Stimulated activated naive CD4-positive, alpha-beta T cell (primary cell): ENCODE measurements around the gene NELFCD.
"Not testable (repeated sequence)": the region's sequence is repeated elsewhere in the genome, so short reads cannot be mapped to it uniquely, and the experiment has no call there.

Experiments used
- DNase-seq, 6 experiments: peaks; one replicate each; lab custom pipeline; 2025; lab: John Stamatoyannopoulos, UW

The NELFCD gene

DNA sequence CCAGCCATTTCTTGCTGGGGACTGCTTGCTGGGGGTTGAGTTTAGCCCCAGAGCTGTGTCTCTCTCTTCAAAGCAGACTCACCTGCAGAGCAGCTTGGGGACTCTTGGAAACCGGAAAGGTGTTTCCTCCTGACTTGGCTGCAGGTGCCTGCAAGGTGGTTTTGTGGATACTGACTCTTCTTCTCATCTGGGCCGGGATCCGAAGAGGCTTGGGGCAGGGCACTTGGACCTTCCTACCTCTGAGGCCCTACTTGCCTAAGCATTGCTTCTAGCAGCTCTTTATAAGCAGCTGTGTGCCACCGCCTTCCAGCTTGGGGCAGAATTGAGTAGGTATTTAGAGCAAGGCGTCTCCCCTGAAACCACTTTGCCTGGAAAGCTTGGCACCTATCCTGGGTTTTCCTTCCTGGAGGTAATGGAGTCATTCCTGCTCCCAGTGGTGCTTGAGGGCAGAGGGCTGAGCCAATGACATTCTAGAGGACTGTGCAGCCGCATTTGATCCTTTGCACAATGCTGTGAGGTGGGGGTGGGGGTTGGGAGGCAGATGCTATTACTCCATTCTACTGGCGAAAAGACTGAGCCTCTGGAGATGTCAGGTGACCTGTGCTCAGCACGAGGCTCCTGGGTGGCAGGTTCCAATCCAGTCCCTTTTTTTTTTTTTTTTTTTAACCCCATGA, 29.4 kb downstream of the NELFCD start:
- no peak for DNase-seq

DNA sequence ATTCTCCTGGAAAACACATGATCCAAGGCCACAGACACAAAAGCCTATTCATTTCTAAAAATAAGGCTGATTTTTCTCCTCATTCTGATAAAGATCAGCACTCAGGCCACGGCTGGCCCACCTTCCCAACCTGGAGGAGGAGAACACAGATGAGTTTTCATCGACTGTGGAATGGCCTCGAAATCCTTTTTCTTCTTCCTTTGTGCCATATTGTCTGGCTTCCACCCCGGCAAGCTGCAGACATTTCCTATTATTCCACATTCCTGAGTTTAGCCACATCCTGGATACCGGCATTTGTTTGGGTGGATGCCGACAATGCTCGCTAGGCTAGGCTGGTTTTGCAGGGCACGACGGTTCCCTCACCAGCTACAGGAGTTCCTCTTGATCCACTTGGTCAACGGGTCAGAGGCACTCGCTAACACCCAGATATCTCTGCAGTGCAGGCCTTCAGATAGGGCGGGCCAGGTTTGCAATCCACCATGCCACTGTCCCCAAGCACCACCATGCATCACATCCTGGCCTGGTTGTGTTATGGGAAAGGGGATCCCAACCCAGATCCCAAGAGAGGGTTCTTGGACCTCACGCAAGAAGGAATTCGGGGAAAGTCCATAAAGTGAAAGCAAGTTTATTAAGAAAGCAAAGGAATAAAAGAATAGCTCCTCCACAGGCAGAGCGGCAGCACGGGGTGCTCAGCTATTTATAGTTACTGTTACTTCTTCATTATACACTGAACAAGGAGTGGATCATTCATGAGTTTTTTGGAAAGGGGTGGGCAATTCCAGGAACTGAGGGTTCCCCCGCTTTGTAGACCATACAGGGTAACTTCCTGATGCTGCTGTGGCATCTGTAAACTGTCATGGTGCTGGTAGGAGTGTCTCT, 30.2 kb downstream of the NELFCD start:
- no peak for DNase-seq

- not testable (repeated sequence) for DNase-seq
These were observed 30.8 kb downstream of the NELFCD start for GRCh38 chr20:59011874-59012157.

DNA sequence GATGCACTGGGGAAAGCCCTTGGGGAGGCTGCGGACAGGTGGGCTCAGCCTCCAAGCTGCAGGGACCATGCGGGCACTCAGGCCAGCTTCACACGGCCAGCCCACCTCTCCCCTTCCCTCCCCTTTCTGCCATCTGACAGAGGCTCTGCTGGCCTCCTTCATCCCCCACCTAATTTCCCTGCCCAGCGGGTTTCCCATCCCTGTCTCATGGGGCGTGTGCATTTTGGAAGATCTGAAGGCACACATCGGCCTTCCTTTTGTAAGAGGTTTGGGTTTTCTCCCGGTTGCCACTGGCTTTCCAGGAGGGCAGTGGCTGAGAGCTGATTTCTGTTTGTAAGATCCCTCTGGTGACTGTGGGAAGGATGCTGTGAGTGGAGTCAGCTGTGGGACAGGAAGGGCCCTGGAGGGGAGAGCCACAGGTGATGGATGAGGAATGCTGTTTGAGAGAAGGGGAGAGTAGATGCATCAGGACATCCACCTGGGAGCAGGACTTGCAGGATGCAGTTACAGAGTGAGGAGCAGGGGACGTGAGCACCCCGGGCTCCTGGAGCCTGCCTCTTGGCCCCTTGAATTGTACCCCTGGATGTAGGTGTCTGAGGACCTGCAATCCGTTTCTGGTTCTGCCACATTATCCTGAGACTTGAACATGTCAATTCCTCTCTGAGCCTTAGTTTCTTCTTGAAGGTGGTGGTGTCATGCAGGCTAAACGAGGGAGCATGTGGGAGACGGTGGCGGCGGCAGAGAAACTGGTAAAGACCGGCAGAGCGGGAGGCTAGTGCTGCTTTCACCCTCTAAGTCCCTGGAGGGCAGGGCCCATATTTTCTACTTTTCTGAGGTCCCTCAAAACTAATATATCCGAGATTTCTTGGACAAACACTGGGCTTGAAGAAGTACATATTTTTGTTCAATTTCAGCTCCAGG, 32.2 kb downstream of the NELFCD start:
- no peak for DNase-seq

- peak in 1 of 6 experiments; percentile 27 for DNase-seq
These were observed 33.0 kb downstream of the NELFCD start for GRCh38 chr20:59013959-59014608.

- no peak for DNase-seq
These were observed 33.8 kb downstream of the NELFCD start for GRCh38 chr20:59014680-59015389.

DNA sequence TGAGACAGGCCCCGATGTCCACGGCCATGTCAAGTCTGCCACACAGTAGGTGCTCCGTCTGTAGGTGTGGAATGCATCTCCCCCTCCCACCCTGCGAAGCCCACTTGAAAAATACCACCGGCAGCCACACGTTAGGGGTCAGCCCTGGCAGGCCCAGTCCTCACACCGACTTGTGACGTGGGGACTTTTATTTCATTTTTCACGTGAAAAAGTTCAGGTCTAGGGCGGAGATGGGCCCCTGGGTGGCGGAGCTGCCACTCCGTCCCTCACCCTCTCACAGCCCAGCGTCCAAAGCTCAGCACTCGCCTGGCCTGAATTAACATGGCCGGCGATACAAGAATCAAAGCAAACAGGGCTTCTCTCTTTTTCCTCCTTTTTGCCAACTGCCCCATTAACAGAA, 34.4 kb downstream of the NELFCD start:
- DNase-seq: no peak

DNA sequence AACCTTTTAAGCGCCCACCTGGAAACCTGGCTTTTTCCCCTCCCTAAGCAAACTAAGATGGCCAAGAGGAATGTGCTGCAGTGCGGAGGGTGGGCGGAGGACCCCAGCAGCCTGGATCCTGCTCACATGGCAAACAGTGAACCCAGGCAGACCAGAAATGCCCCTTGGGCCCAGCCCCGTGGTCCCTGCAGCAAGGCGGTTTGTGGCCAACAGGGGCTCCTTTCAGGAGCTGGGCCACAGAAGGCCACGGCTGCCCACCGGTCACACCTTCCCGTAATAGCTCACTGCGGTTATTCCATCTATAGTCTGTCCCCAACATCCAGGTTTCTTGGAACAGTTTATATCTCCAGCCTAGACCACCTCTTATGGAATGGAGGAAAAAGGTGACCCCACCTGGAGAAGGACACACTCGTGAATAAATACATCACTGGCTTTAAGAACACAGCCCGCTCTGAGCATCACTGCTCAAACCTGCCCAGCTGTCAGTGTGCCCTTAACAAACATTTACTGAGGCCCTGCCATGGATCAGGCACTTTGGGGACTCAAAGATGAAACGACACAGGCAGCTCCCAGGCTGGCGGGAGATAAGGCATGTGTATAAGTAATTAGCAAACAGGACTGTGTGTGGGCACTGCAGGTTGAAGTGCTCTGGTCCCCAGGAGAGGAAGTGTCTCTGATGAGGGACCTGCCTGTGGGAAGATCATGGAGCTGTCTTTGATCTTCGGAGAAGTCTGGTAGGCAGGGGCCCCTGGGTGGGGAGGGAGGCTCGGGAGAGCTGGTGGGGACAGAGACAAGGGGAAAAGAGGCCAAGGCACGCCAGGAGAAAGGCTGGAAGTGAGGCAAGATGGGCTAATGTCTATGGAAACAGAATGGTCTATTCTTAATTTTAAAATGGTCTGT, 35.0 kb downstream of the NELFCD start:
- DNase-seq: no peak

GRCh38 chr20:59016795-59017492, 35.9 kb downstream of the NELFCD start:
- peak in 1 of 6 experiments; percentile 11 for DNase-seq

GRCh38 chr20:59017493-59018231, 36.6 kb downstream of the NELFCD start:
- DNase-seq: no peak

GRCh38 chr20:59018817-59019216, 37.8 kb downstream of the NELFCD start:
- no peak for DNase-seq

DNA sequence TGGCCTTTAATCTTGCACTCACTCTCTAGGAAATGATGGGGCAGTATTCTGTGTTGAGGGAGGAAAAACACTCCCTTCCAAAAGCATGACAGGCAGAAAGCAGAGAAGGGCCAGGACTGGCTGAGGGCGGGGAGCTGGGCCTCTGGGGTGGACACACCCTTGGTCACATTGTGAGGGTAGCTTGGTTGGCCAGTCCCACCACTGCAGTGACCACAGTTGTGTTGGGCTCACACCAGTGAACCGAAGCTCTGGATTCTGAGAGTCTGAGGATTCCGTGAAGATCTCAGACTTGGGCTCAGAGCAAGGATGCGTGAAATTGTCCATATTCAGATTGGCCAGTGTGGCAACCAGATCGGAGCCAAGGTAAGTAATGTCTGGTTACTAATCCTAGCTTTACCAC, 38.2 kb downstream of the NELFCD start, which contains the start of gene TUBB1:
Gene TUBB1, plus strand, starts transcription at position 213 of the 400 bp plus-strand sequence. Its CDS starts 94 bp downstream, at position 307.
- no peak for DNase-seq

- no peak for DNase-seq
These were observed 40.0 kb downstream of the NELFCD start for GRCh38 chr20:59020938-59021551.

- no peak for DNase-seq
These were observed 41.7 kb downstream of the NELFCD start for GRCh38 chr20:59022754-59023153.

DNA sequence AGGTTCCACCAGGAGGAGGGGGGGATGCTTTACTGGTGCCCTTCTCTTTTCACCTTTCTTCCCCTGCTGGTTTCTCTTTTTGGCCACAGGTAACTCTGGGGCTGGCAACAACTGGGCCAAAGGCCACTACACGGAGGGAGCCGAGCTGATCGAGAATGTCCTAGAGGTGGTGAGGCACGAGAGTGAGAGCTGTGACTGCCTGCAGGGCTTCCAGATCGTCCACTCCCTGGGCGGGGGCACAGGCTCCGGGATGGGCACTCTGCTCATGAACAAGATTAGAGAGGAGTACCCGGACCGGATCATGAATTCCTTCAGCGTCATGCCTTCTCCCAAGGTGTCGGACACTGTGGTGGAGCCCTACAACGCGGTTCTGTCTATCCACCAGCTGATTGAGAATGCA, 42.6 kb downstream of the NELFCD start:
- DNase-seq: no peak

DNA sequence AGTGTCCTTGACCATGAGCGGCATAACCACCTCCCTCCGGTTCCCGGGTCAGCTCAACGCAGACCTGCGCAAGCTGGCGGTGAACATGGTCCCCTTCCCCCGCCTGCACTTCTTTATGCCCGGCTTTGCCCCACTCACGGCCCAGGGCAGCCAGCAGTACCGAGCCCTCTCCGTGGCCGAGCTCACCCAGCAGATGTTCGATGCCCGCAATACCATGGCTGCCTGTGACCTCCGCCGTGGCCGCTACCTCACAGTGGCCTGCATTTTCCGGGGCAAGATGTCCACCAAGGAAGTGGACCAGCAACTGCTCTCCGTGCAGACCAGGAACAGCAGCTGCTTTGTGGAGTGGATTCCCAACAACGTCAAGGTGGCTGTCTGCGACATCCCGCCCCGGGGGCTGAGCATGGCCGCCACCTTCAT, 43.1 kb downstream of the NELFCD start:
- no peak for DNase-seq

- no peak for DNase-seq
These were observed 44.0 kb downstream of the NELFCD start for GRCh38 chr20:59025086-59025485.

- DNase-seq: no peak
These were observed 44.5 kb downstream of the NELFCD start for GRCh38 chr20:59025511-59025910.
